Measurements from ENCODE around the gene SLC35E3. TPM values are rescaled to one million over a fixed set of nuclear protein-coding genes. Genes with fewer than 3 reads are reported as not detected.

SLC35E3 gene
- total RNA-seq, 1 donor from 2014 or later = 9.4 TPM

DNA sequence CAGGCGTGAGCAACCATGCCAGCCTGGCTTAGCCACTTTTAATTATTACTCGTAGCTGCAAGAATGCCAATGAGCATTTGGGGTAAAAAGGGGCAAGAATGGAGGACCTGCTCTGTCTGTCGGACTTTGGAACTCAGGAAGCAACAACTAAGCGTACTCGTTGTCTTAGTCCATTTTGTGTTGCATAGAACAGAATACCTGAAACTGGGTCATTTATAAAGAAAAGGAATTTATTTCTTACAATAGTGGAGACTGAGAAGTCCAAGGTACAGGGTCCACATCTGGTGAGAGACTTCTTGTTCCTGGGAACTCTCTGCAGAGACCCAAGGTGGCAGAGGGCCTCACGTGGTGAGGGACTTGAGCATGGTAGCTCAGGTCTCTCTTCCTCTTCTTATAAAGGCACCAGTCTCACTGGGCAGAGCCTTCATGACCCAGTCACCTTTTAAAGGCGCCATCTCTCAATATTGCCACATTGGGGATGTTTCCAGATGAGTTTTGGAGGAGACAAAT lies 29.2 kb downstream of the SLC35E3 start:
- no peak overlapping the region for H3K4me3 Mint-ChIP-seq (ENCODE audit: low read depth)

GRCh38 chr12:68776976-68777610 lies 31.1 kb downstream of the SLC35E3 start:
- no peaks in the 10 kb centered on the region for H3K27me3 Mint-ChIP-seq (ENCODE audit: low read depth)
- no peak overlapping the region for H3K27ac Mint-ChIP-seq
- peaks cover 4% of the 10 kb centered on the region for H3K4me1 Mint-ChIP-seq (ENCODE audit: low read depth)

More for the DNA sequence above, 29.2 kb downstream of the SLC35E3 start:
- no peak for DNase-seq (ENCODE audit: low spot score)
- Mint-ChIP-seq H3K36me3 (ENCODE audit: low read depth) (no peaks in the 10 kb centered on the region), H3K27me3 (ENCODE audit: low read depth) (no peaks in the 10 kb centered on the region), H3K4me1 (ENCODE audit: low read depth) (peaks cover 4% of the 10 kb centered on the region), H3K27ac (no peak overlapping the region), H3K9me3 (no peaks in the 10 kb centered on the region)
- intact Hi-C loops (cut with micrococcal nuclease) = no loop called here

GRCh38 chr12:68779280-68779679 lies 33.3 kb downstream of the SLC35E3 start:
- H3K4me3 Mint-ChIP-seq (ENCODE audit: low read depth) = no peak overlapping the region
- no peaks in the 10 kb centered on the region for H3K27me3 Mint-ChIP-seq (ENCODE audit: low read depth)
- H3K27ac Mint-ChIP-seq = no peak overlapping the region
- no peaks in the 10 kb centered on the region for H3K36me3 Mint-ChIP-seq (ENCODE audit: low read depth)
- DNase-seq (ENCODE audit: low spot score) = no peak
- intact Hi-C loops (cut with micrococcal nuclease) = no loop called here
- H3K4me1 Mint-ChIP-seq (ENCODE audit: low read depth) = no peaks in the 10 kb centered on the region
- H3K9me3 Mint-ChIP-seq = no peaks in the 10 kb centered on the region

More at GRCh38 chr12:68776976-68777610, 31.1 kb downstream of the SLC35E3 start:
- DNase-seq (ENCODE audit: low spot score) = no peak
- Mint-ChIP-seq H3K9me3 (no peaks in the 10 kb centered on the region), H3K4me3 (ENCODE audit: low read depth) (no peak overlapping the region), H3K36me3 (ENCODE audit: low read depth) (no peaks in the 10 kb centered on the region)
- intact Hi-C loops (cut with micrococcal nuclease) = no loop called here

DNA sequence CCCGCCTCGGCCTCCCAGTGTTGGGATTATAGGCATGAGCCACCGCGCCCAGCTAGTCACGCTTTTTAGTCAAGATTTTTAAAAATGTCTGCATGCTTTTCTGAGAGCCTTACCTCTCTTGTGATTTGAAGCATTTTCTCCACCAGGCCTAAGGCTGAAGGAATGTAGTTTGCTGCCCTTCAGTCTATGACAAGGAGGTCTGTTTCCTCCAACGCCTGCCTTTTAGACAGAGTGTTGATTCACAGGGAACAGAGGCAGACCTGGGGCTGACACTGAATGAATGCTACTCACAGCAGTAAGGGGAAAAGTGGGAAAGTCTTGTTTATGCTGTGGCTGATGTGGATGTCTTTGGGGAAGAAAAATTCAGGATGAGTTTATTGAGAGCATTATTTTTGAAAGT lies 34.8 kb downstream of the SLC35E3 start:
- H3K36me3 Mint-ChIP-seq (ENCODE audit: low read depth) = no peaks in the 10 kb centered on the region
- no peaks in the 10 kb centered on the region for H3K4me1 Mint-ChIP-seq (ENCODE audit: low read depth)
- DNase-seq (ENCODE audit: low spot score) = no peak
- H3K27ac Mint-ChIP-seq = no peak overlapping the region
- intact Hi-C loops (cut with micrococcal nuclease) = no loop called here
- no peaks in the 10 kb centered on the region for H3K27me3 Mint-ChIP-seq (ENCODE audit: low read depth)
- no peak overlapping the region for H3K4me3 Mint-ChIP-seq (ENCODE audit: low read depth)
- no peaks in the 10 kb centered on the region for H3K9me3 Mint-ChIP-seq

DNA sequence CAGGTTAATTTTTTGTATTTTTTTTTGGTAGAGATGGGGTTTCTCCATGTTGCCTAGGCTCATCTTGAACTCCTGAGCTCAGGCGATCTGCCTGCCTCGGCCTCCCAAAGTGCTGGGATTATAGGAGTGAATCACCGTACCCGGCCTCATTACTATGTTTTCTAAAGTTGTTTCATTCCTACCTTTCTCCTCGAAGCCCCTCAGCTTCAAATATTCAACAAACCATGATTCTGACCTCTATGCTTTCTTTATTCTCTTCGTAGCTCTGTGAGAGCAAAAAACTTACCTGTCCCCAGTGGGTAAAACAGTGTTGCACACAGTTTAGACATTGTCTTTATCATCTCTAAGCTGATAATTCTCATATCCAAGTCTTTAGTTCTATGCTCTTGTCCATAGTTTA lies 35.8 kb downstream of the SLC35E3 start:
- DNase-seq (ENCODE audit: low spot score) = no peak
- Mint-ChIP-seq H3K4me1 (ENCODE audit: low read depth) (no peaks in the 10 kb centered on the region), H3K9me3 (no peaks in the 10 kb centered on the region), H3K27ac (no peak overlapping the region), H3K27me3 (ENCODE audit: low read depth) (no peaks in the 10 kb centered on the region), H3K36me3 (ENCODE audit: low read depth) (no peaks in the 10 kb centered on the region), H3K4me3 (ENCODE audit: low read depth) (no peak overlapping the region)
- intact Hi-C loops (cut with micrococcal nuclease) = no loop called here

DNA sequence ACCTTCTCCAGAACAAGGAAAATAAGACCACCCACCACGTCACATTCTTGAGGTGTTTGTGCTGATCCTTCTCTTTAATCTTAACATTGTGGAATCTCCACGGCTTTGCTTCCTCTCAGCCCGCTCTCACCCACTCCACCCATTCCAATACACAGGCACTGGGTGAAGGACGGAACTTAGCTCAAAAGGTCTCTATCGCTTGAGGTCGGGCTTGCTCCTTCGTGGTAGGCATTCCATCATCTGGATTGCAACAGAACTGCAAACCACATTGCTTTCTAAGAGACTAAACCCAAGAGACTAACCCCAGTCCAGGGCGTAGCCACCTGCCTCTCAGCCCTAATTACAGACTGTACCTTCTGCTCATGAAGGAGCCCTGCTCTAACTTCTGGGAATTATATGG lies 38.0 kb downstream of the SLC35E3 start:
- peaks cover 4% of the 10 kb centered on the region for H3K4me1 Mint-ChIP-seq (ENCODE audit: low read depth)
- no peak for DNase-seq (ENCODE audit: low spot score)
- H3K27ac Mint-ChIP-seq = no peak overlapping the region
- H3K4me3 Mint-ChIP-seq (ENCODE audit: low read depth) = no peak overlapping the region
- H3K27me3 Mint-ChIP-seq (ENCODE audit: low read depth) = no peaks in the 10 kb centered on the region
- H3K9me3 Mint-ChIP-seq = no peaks in the 10 kb centered on the region
- intact Hi-C loops (cut with micrococcal nuclease) = no loop called here
- H3K36me3 Mint-ChIP-seq (ENCODE audit: low read depth) = no peaks in the 10 kb centered on the region

DNA sequence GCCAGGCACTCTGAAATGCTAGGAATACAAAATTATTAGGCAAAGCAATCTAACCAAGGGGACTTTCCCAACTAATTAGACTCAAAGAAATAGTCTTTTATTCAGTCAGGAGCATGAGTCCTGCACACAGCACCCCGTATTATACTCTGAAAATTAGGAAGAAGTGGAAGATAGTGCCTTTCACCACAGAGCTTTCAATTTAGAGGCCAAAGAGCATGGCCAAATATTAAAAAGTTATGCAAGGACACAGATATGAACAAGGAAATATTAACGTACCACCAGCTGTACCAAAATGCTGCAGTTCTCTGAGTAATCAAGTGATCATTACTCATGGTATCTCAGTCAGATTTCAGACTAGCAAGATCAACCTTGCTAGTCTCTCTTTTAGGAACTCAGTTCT lies 39.4 kb downstream of the SLC35E3 start:
- no peaks in the 10 kb centered on the region for H3K9me3 Mint-ChIP-seq
- intact Hi-C loops (cut with micrococcal nuclease) = no loop called here
- peaks cover 4% of the 10 kb centered on the region for H3K4me1 Mint-ChIP-seq (ENCODE audit: low read depth)
- no peak overlapping the region for H3K27ac Mint-ChIP-seq
- no peak overlapping the region for H3K4me3 Mint-ChIP-seq (ENCODE audit: low read depth)
- no peak for DNase-seq (ENCODE audit: low spot score)
- H3K27me3 Mint-ChIP-seq (ENCODE audit: low read depth) = no peaks in the 10 kb centered on the region
- H3K36me3 Mint-ChIP-seq (ENCODE audit: low read depth) = no peaks in the 10 kb centered on the region

DNA sequence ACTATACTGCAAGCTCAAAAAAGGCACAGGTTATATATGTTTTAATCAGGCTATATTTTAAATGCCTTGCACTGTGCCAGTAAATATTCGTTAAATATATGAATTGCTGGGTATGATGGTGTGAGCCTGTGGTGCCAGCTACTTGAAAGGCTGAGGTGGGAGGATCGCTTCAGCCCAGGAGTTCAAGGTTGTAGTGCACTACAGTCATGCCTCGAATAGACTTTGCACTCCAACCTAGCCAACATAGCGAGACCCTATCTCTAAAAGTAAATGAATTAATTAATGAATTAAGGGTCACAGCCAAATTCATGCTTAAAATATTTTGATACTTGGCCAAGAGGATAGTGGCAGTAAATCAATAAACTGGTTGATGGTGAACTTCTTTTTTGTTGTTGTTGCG lies 39.8 kb downstream of the SLC35E3 start:
- no peaks in the 10 kb centered on the region for H3K9me3 Mint-ChIP-seq
- H3K27me3 Mint-ChIP-seq (ENCODE audit: low read depth) = no peaks in the 10 kb centered on the region
- no peak overlapping the region for H3K4me3 Mint-ChIP-seq (ENCODE audit: low read depth)
- no peak overlapping the region for H3K27ac Mint-ChIP-seq
- H3K36me3 Mint-ChIP-seq (ENCODE audit: low read depth) = no peaks in the 10 kb centered on the region
- intact Hi-C loops (cut with micrococcal nuclease) = no loop called here
- H3K4me1 Mint-ChIP-seq (ENCODE audit: low read depth) = peaks cover 4% of the 10 kb centered on the region
- DNase-seq (ENCODE audit: low spot score) = no peak

GRCh38 chr12:68786929-68787328 lies 41.0 kb downstream of the SLC35E3 start:
- intact Hi-C loops (cut with micrococcal nuclease) = no loop called here
- H3K4me1 Mint-ChIP-seq (ENCODE audit: low read depth) = peaks cover 4% of the 10 kb centered on the region
- H3K27me3 Mint-ChIP-seq (ENCODE audit: low read depth) = no peaks in the 10 kb centered on the region
- no peaks in the 10 kb centered on the region for H3K9me3 Mint-ChIP-seq
- no peak overlapping the region for H3K4me3 Mint-ChIP-seq (ENCODE audit: low read depth)
- no peak for DNase-seq (ENCODE audit: low spot score)
- H3K36me3 Mint-ChIP-seq (ENCODE audit: low read depth) = no peaks in the 10 kb centered on the region
- no peak overlapping the region for H3K27ac Mint-ChIP-seq

- H3K4me3 Mint-ChIP-seq (ENCODE audit: low read depth) = no peak overlapping the region
- no peaks in the 10 kb centered on the region for H3K9me3 Mint-ChIP-seq
- no peaks in the 10 kb centered on the region for H3K27me3 Mint-ChIP-seq (ENCODE audit: low read depth)
- no peak for DNase-seq (ENCODE audit: low spot score)
- no peak overlapping the region for H3K27ac Mint-ChIP-seq
- peaks cover 9% of the 10 kb centered on the region for H3K4me1 Mint-ChIP-seq (ENCODE audit: low read depth)
- no peaks in the 10 kb centered on the region for H3K36me3 Mint-ChIP-seq (ENCODE audit: low read depth)
- intact Hi-C loops (cut with micrococcal nuclease) = no loop called here
Measured at GRCh38 chr12:68788554-68789143, 42.7 kb downstream of the SLC35E3 start.

DNA sequence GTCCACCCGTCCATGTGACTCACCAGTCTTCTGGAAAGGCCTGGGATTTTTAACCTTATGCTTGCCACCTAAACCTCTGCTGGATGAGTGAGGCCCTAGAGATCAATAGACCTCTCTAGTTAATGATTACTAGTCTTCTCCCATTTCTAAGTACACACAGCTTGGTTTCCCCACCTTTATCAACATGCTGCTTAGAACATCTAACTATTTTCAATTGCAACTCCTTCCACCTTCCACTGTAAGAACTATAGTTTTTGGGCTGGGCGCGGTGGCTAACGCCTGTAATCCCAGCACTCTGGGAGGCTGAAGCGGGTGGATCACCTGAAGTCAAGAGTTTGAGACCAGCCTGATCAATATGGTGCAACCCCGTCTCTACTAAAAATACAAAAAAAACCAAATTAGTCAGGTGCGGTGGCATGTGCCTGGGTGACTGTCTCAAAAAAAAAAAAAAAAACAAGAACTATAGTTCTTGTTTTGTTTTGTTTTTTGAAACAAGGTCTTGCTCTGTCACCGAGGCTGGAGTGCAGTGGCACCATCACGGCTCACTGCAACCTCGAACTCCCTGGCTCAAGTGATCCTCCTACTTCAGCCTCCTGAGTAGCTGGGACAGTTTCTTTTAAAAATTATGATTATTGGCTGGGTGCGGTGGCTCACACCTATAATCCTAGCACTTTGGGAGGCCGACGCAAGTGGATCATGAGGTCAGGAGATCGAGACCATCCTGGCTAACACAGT lies 43.3 kb downstream of the SLC35E3 start:
- Mint-ChIP-seq H3K36me3 (ENCODE audit: low read depth) (no peaks in the 10 kb centered on the region), H3K27me3 (ENCODE audit: low read depth) (no peaks in the 10 kb centered on the region), H3K9me3 (no peaks in the 10 kb centered on the region), H3K27ac (no peak overlapping the region), H3K4me1 (ENCODE audit: low read depth) (peaks cover 9% of the 10 kb centered on the region), H3K4me3 (ENCODE audit: low read depth) (no peak overlapping the region)
- no peak for DNase-seq (ENCODE audit: low spot score)
- intact Hi-C loops (cut with micrococcal nuclease) = no loop called here

GRCh38 chr12:68790081-68790951 lies 44.3 kb downstream of the SLC35E3 start:
- H3K4me1 Mint-ChIP-seq (ENCODE audit: low read depth) = peaks cover 9% of the 10 kb centered on the region
- no peak for DNase-seq (ENCODE audit: low spot score)
- intact Hi-C loops (cut with micrococcal nuclease) = no loop called here
- no peak overlapping the region for H3K27ac Mint-ChIP-seq
- no peaks in the 10 kb centered on the region for H3K9me3 Mint-ChIP-seq
- no peaks in the 10 kb centered on the region for H3K27me3 Mint-ChIP-seq (ENCODE audit: low read depth)
- no peaks in the 10 kb centered on the region for H3K36me3 Mint-ChIP-seq (ENCODE audit: low read depth)
- H3K4me3 Mint-ChIP-seq (ENCODE audit: low read depth) = no peak overlapping the region

Measured in activated T-helper 2 cell treated with anti-CD3 and anti-CD28 coated beads, Interferon-gamma antibody, Interleukin-2, Interleukin-4, amounts not matched to agents 10 μg/mL and 5 μg/mL and 100 μg/mL, durations not matched to agents 14 hours and 24 hours and 36 hours (primary cell).